Subcutaneous adipose tissue (tissue), 4 donors: ENCODE measurements around the gene KHDRBS2. TPM values are rescaled to one million over a fixed set of nuclear protein-coding genes. Genes with fewer than 3 reads are reported as not detected.

Experiments
- total RNA-seq, 4 donors: library from RNA; depleted of rRNA; stranded (reverse); fragments of >200 nt; gene quantifications; one replicate each; pipeline ENCODE4 v1.1.0, GENCODE V29; 2016
- TF ChIP-seq, protein P1 (sequence below): fragments of 450-650 bp; IDR thresholded peaks from one replicate; pipeline ENCODE4 v1.5.1; 2016; ENCODE audit warnings: low read depth, mild to moderate bottlenecking, control low read depth, antibody characterized with exemption, moderate library complexity

KHDRBS2 gene
- total RNA-seq, 4 donors from 2014 or later = 0.34 to 0.44 TPM; not detected in 2

DNA sequence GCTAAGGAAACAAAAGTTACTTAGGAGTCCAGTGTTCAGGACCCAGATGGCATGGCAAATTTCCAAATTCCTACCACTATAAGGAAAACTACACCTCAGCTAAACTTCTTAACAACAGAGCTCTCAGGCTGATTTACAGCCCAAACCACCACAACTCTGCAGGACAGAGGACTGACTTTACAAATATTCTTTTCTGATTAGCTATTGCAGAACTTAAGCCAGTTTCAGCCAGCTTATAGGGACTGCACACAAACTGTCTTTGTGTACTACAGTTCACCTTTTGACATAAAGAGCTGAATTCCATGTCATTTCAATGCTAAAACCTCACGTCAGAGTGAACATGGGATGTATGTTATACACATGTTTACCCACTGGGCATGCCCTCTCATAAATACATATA lies 305.4 kb downstream of the KHDRBS2 start:
- TF ChIP-seq, protein P1, sequence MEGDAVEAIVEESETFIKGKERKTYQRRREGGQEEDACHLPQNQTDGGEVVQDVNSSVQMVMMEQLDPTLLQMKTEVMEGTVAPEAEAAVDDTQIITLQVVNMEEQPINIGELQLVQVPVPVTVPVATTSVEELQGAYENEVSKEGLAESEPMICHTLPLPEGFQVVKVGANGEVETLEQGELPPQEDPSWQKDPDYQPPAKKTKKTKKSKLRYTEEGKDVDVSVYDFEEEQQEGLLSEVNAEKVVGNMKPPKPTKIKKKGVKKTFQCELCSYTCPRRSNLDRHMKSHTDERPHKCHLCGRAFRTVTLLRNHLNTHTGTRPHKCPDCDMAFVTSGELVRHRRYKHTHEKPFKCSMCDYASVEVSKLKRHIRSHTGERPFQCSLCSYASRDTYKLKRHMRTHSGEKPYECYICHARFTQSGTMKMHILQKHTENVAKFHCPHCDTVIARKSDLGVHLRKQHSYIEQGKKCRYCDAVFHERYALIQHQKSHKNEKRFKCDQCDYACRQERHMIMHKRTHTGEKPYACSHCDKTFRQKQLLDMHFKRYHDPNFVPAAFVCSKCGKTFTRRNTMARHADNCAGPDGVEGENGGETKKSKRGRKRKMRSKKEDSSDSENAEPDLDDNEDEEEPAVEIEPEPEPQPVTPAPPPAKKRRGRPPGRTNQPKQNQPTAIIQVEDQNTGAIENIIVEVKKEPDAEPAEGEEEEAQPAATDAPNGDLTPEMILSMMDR = no peak

DNA sequence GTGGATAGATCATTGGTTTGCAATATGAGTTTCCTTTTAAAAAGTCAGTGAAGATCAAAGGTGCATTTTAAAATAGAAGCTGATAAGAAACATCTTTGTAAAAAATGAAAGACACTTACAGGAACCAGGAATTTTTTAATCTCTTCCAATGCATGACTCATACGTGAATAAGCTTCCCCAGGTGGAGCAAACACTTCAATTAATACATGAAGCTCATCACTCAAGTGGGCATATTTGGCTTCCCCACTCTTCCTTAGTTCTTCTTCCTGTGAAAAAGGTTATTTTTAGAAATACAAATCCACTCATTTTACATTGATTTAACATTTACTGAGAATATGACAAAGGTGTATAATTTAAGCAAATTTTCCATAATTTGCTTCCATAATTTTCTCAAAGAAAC lies 308.1 kb downstream of the KHDRBS2 start:
- TF ChIP-seq, protein P1 = no peak

DNA sequence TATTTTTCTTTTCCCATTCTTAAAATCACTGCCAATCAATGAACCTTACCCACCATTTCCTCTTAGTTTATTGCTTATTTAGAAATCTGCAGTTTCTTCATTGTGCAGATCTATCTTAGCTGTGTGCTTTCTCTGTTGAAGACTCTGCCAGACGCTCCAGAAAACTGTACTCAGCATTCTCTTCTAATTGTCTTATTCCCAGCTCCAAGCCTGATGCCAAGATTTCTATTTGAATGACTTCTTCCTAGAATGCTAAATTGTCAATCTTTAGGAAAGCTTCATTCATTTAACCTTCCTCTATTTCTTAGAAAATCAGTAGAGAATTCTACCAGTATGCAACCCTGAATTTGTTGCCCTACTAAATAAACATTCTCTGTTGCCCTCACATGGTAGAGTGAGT lies 308.9 kb downstream of the KHDRBS2 start:
- TF ChIP-seq, protein P1 = no peak

DNA sequence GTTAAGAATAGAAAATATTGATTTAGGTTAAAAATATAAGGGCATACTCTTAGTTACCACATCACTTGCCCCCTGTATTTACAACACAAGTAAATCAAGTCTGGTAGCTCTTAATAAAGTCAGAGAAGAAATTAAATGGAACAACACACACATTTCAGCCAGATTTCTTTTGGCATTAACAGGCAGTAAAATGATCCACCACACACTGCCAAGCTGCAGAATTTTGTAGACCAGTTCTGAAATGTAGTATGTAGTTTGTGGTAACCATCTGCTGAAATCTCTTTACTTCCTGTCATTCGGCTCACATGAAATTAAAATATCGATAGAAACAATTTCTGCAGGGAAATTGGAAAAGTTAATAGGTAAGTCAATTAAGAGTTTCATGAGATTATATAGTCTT lies 326.8 kb downstream of the KHDRBS2 start:
- TF ChIP-seq, protein P1 = no peak

DNA sequence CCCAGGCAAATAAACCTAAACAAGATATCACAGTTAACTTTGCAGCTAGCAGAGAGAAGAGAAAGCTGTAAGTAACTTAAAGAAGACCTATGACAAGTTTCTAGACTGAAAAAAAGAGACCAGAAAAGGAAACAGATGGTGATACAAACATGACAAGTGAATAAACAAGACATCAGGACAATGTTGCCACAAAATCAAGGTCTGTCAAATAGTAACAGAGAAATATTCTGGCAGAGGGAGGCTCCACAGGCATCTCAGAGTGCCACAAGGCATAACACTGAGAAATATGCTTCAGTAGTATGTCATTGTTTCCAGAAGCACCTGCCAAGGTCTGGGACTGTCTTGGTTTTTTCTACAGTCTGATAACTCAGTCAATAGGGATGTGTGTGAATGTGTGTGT lies 332.2 kb downstream of the KHDRBS2 start:
- TF ChIP-seq, protein P1 = no peak

DNA sequence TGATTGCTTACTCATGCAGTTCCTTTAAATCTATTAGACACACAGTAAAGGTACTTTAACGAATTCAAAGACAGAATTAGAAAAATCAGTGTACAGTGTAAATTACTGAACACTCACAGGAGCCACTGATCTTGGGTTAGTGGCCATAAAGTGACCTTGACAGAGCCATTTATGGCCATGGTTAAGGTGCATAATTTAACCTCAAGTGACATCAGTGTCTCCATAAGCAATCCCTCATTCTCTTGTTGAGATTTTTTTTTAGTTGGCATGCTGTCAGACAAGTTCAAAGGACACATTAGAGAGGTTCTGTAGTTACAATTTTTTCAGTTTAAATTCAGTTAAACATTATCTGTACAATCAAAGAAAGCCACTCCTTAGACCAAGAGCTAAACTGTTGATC lies 334.4 kb downstream of the KHDRBS2 start:
- TF ChIP-seq, protein P1 = no peak

DNA sequence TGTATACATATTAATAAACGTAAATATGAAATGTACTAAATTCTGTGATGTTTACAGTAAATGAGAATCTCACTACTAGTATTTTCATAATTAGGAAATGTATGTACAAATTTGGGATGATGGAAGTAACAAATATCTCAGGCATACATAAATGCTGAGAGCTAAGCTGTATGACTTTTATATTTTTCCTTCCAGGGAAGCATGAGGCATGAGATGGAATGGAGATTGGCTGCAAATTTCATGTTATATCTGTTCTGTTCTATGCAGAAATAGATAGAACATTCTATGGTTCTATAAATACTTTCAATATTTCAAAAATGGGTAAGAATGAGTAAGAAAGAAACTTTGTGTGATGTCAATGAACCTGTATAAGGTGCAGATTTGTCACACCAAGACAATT lies 335.2 kb downstream of the KHDRBS2 start:
- TF ChIP-seq, protein P1 = no peak

DNA sequence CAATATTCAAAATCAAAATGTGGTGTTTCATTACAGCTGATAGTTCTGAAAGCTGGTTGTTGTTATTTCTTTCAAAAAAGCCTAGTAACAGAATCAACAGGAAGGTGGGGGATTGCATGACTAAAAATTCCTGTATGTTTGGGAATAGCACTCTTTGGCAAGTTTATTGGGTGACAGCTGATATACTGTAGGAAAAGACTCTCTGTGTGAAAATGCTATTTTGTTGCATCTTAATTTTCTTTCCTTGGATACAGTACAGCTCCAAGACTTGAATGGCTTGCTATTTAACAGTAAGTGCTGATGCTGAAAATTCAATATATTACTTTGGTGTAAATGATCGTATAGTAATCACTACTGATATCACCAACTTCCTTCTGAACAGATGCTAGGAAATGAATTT lies 336.1 kb downstream of the KHDRBS2 start:
- TF ChIP-seq, protein P1 = no peak
